Activated naive CD4-positive, alpha-beta T cell treated with anti-CD3 and anti-CD28 coated beads, Interleukin-2, amount 10 ng/mL, durations not matched to agents 7 days and 5 days (primary cell): Measurements from ENCODE around the gene NRL.
A peak's percentile ranks its signal among the peaks of the same experiment; 100 is the strongest.
"Not testable (repeated sequence)": the region's sequence is repeated elsewhere in the genome, so short reads cannot be mapped to it uniquely, and the experiment has no call there.

Experiments used
- CTCF ChIA-PET: fragments of 350-600 bp; sonication (Branson Sonifier 250); formaldehyde crosslinking; loops from one replicate; lab custom pipeline; 2021; ENCODE audit warnings: antibody characterized with exemption; lab: Charles Lee
- DNase-seq: peaks from one replicate; pipeline ENCODE4 v3.0.0-alpha.2; 2020
- H3K27ac Mint-ChIP-seq: one replicate; pipeline ENCODE4 v1.8.0; 2021; ENCODE audit warnings: mild to moderate bottlenecking, moderate library complexity, mixed read lengths
- H3K27me3 Mint-ChIP-seq: one replicate; pipeline ENCODE4 v1.8.0; 2021; ENCODE audit warnings: mild to moderate bottlenecking, mixed read lengths
- H3K36me3 Mint-ChIP-seq: one replicate; pipeline ENCODE4 v1.8.0; 2021; ENCODE audit warnings: mixed read lengths
- H3K4me1 Mint-ChIP-seq: one replicate; pipeline ENCODE4 v1.8.0; 2021; ENCODE audit warnings: mixed read lengths
- H3K4me3 Mint-ChIP-seq: one replicate; pipeline ENCODE4 v1.8.0; 2021; ENCODE audit warnings: mild to moderate bottlenecking, moderate library complexity, mixed read lengths
- H3K9me3 Mint-ChIP-seq: one replicate; pipeline ENCODE4 v1.8.0; 2021; ENCODE audit warnings: mixed read lengths

The NRL gene

DNA sequence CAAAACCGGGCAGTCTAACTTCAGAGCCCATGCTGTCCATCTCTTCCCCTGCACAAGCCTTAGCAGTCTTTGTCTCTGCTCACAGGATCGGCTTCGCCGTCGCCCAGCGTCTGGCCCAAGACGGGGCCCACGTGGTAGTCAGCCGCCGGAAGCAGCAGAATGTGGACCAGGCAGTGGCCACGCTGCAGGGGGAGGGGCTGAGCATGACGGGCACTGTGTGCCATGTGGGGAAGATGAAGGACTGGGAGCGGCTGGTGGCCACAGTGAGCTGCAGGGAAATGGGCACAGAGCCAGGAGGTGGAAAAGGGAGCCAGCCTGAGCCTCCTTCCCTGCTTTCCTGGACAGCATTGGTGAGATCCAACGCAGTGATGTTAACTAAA lies 77.1 kb downstream of the NRL start:
- H3K27ac Mint-ChIP-seq = no peak overlapping the region
- peaks cover 10% of the 10 kb centered on the region for H3K9me3 Mint-ChIP-seq
- CTCF ChIA-PET = interaction anchor here (0.6 to 1.0 kb wide), 2 partner anchors 43 to 68 kb away, joined by 3 read pairs; no protein-coding TSS in a partner anchor
- no peak overlapping the region for H3K4me3 Mint-ChIP-seq
- H3K4me1 Mint-ChIP-seq = peaks cover 11% of the 10 kb centered on the region
- H3K36me3 Mint-ChIP-seq = no peaks in the 10 kb centered on the region
- DNase-seq = no peak
- peaks cover 30% of the 10 kb centered on the region for H3K27me3 Mint-ChIP-seq

DNA sequence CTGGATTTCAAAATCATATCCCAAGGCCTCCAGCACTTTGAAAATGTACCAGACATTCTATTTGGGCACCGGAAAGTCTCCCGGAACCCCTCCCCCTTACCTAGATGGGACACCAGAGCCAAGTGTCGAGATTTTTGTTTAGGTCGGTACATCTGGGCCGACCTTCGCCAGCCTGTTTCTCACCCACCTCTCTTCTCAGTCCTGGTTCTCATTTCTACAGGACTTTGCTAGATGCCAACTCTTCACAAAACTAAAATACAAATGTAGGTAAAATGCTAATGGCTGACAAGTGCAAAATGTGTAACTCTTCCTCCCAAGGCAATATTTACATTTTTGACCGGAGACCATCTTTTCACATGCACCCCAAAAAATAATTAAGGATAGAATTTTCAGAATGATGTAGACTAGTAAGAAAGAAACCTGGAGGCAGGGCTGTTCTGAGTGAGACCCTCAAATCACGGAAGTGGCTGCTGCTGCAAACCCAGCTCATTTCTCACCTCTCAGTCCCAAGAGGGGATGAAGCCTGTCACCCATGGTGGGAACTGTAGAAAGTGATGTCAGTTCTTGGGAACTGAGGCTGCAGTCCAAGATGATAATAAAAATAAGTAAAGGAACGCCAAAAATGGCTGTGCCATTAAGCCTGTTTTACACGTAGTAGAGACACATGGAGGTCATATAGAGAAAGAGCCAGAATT lies 77.6 kb downstream of the NRL start:
- H3K36me3 Mint-ChIP-seq, CTCF ChIA-PET, DNase-seq: not testable (repeated sequence)
- Mint-ChIP-seq H3K4me1 (peaks cover 11% of the 10 kb centered on the region), H3K27me3 (peaks cover 25% of the 10 kb centered on the region), H3K27ac (peak overlapping the region; percentile 83), H3K9me3 (peaks cover 14% of the 10 kb centered on the region), H3K4me3 (peak overlapping the region; percentile 82)

DNA sequence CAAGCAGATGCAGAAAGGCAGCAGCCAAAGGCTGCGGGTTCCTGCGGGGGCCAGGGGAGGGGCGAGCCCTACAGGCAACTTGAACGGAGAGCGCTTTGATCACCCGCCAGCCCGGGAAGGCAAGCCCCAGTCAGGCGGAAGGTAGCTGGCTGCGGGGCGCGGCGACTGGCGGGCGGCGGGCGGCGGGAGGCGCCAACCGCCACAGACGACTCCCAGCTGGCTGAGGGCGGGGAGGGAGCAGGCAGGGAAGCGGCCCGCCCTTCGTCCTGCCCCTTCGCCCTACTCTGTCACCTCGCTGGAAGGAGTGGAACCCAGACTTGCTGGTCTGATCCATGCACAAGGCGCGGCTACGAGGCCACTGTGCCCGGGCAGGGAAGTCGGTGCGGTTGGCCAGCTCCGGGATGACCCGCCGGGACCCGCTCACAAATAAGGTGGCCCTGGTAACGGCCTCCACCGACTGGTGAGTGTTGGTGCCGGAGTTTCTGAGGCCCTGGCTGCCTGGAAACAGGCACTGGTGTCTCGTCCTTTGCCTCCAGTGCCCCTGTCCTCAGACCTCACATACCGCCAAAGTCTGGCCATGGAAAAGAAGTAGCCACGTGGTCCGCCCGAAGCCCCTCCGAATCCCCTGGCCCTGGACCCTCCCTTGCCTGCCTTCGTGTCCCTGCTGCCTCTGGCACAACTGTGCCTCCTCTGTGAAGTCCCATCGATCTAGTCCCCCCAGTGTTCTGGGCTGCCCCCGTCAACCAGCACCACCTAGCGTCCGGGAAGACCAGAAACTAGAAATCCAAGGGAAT lies 78.4 kb downstream of the NRL start:
- Mint-ChIP-seq H3K4me1 (peaks cover 11% of the 10 kb centered on the region), H3K4me3 (peak overlapping the region; percentile 82), H3K36me3 (no peaks in the 10 kb centered on the region), H3K9me3 (peaks cover 20% of the 10 kb centered on the region), H3K27me3 (peaks cover 18% of the 10 kb centered on the region), H3K27ac (peak overlapping the region; percentile 83)
- DNase-seq = peak; percentile 81
- CTCF ChIA-PET = interaction anchor here (1.0 kb wide), 1 partner anchor 448 kb away, joined by 3 read pairs; no protein-coding TSS in a partner anchor

DNA sequence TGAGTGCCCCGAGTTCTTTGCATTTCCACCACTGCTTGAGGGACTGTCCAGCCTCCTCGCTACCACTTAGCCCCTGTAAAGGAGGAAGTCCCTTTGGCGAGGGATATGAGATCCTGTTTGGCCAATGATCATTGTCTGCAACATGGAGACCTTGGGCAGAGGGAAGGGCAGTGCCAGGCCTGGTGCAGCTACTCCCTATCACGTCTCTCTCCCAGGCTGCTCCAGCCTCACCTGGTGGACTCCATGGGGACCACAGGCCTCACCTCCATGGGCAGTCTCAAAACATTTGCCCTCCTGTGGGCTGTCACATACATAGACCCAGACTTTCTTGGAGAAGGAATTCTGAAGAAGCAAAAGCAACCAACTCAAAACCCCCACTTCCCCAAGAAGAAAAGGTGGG lies 79.0 kb downstream of the NRL start:
- peaks cover 16% of the 10 kb centered on the region for H3K27me3 Mint-ChIP-seq
- peak overlapping the region; percentile 83 for H3K27ac Mint-ChIP-seq
- peaks cover 26% of the 10 kb centered on the region for H3K9me3 Mint-ChIP-seq
- CTCF ChIA-PET = interaction anchor here (1.0 kb wide), 1 partner anchor 447 kb away, joined by 3 read pairs; no protein-coding TSS in a partner anchor
- H3K4me1 Mint-ChIP-seq = peaks cover 11% of the 10 kb centered on the region
- H3K36me3 Mint-ChIP-seq, DNase-seq: not testable (repeated sequence)
- H3K4me3 Mint-ChIP-seq = peak overlapping the region; percentile 82

GRCh38 chr14:24032727-24033418 lies 81.9 kb downstream of the NRL start:
- CTCF ChIA-PET = no interaction called here
- Mint-ChIP-seq H3K36me3 (peaks cover 2% of the 10 kb centered on the region), H3K4me3 (no peak overlapping the region), H3K27ac (no peak overlapping the region), H3K9me3 (peaks cover 28% of the 10 kb centered on the region), H3K27me3 (peaks cover 4% of the 10 kb centered on the region), H3K4me1 (peaks cover 11% of the 10 kb centered on the region)
- no peak for DNase-seq

DNA sequence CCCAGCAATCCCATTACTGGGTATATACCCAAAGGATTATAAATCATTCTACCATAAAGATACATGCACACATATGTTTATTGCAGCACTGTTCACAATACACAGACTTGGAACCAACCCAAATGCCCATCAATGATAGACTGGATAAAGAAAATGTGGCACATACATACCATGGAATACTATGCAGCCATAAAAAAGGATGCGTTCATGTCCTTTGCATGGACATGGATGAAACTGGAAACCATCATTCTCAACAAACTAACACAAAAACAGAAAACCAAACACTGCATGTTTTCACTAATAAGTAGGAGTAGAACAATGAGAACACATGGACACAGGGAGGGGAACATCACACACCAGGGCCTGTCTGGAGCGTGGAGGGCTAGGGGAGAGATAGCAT lies 83.4 kb downstream of the NRL start:
- H3K27me3 Mint-ChIP-seq, H3K4me3 Mint-ChIP-seq, H3K36me3 Mint-ChIP-seq, H3K27ac Mint-ChIP-seq, CTCF ChIA-PET, DNase-seq, H3K4me1 Mint-ChIP-seq: not testable (repeated sequence)
- peaks cover 28% of the 10 kb centered on the region for H3K9me3 Mint-ChIP-seq

DNA sequence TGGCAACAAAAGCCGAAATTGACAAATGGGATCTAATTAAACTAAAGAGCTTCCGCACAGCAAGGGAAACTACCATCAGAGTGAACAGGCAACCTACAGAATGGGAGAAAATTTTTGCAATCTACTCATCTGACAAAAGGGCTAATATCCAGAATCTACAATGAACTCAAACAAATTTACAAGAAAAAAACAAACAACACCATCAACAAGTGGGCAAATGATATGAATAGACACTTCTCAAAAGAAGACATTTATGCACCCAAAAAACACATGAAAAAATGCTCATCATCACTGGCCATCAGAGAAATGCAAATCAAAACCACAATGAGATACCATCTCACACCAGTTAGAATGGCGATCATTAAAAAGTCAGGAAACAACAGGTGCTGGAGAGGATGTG lies 85.1 kb downstream of the NRL start:
- H3K4me1 Mint-ChIP-seq, H3K4me3 Mint-ChIP-seq: not testable (repeated sequence)
- H3K9me3 Mint-ChIP-seq = peaks cover 28% of the 10 kb centered on the region

More for the DNA sequence above, 85.1 kb downstream of the NRL start:
- H3K27me3 Mint-ChIP-seq, H3K36me3 Mint-ChIP-seq, DNase-seq, CTCF ChIA-PET, H3K27ac Mint-ChIP-seq: not testable (repeated sequence)
